GDM1 (cell line): Measurements from ENCODE around the gene IFITM5.
A peak's percentile ranks its signal among the peaks of the same experiment; 100 is the strongest.

Experiments used
- DNase-seq: peaks from one replicate; lab custom pipeline; 2025; lab: John Stamatoyannopoulos, UW

Gene IFITM5

DNA sequence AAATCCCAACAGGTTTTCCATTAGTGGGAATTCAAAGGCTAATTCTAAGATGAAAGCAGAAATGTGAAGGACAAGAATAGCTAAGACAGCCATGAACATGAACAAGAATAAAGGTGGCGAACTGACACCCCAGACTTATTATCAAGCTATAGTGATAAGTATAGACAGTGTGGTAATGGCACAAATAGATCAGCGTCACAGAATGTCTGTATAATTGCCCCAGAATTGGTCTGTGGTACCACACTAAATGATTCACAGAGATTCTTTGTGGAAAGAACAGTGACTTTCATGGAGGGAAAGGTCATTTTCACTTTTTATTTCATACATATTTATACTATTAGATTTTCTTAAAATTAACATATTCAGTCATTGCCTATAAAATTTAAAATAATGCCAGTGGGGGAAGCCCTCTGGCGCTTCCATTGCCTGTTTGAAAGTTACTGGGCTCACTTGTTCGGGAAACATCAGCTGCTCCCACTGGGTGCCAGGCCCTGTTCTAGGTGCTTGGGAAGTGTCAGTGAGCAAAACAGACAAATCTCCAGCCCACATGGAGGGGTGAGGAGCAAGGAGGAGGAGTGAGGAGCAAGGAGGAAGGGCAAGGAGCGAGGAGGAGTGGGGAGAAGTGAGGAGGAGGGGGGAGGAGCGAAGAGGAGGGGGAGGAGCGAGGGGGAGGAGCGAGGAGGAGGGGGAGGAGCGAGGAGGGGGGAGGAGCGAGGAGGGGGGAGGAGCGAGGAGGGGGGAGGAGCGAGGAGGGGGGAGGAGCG, 32.5 kb downstream of the IFITM5 start:
- peak; percentile 42 for DNase-seq

DNA sequence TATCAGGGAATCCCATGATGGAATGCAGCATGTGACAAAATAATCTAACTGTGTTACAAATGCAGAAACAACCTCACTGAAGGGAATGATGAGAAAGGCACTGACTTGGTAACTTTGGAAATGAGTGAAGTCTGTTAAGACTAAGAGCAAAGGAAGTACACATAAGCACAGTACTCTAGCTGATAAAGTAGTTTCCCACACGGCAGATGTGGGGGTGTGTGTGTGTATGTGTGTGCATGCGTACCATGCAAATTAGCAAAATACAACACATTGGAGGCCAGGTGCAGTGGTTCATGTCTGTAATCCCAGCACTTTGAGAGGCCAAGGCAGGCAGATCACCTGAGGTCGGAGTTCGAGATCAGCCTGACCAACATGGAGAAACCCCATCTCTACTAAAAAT, 37.7 kb downstream of the IFITM5 start:
- DNase-seq, result no peak

DNA sequence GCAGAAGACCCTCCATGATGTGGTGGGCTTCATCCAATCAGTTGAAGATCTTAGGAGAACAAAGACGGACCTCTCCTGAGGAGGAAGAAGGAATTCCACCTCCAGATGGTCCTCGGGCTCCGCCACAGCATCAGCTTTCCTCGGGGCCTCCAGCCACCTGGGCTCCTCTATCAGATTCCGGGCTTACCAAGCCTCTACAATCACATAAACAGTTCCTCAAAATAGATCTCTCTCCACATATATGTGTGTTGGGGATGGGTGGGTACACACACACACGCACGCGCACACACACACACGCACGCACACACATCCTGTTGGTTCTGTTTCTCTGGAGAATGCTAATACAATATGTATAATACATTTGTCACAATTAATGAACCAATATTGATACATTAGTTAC, 39.9 kb downstream of the IFITM5 start:
- no peak for DNase-seq

DNA sequence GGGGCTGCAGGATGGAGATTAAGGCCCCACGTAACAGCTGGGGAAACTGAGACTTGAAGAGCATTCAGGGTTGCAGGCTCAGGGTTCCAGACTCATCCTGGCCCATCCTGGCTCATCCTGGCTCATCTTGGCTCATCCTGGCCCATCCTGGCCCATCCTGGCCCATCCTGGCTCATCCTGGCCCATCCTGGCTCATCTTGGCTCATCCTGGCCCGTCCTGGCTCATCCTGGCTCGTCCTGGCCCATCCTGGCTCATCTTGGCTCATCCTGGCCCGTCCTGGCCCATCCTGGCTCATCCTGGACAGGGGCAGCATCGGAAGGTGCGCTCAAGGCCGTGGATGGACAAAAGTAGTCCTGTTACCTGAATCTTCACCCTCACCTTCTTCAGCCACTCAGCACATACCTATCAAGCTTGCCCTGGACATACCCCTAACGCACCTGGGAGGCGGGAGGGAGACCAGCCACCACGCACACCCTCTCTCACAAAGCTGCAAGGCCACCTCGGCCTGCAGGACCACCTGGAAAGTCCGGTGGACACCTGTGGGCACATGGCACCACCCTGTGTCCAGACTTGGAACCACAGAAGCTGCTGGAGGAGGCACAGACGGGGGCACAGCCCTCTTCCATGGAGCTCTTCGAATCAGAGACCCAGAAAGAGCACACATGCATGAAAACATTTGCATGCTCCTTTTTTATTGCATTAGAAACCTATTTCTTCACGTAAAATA, 41.4 kb downstream of the IFITM5 start:
- no peak for DNase-seq

DNA sequence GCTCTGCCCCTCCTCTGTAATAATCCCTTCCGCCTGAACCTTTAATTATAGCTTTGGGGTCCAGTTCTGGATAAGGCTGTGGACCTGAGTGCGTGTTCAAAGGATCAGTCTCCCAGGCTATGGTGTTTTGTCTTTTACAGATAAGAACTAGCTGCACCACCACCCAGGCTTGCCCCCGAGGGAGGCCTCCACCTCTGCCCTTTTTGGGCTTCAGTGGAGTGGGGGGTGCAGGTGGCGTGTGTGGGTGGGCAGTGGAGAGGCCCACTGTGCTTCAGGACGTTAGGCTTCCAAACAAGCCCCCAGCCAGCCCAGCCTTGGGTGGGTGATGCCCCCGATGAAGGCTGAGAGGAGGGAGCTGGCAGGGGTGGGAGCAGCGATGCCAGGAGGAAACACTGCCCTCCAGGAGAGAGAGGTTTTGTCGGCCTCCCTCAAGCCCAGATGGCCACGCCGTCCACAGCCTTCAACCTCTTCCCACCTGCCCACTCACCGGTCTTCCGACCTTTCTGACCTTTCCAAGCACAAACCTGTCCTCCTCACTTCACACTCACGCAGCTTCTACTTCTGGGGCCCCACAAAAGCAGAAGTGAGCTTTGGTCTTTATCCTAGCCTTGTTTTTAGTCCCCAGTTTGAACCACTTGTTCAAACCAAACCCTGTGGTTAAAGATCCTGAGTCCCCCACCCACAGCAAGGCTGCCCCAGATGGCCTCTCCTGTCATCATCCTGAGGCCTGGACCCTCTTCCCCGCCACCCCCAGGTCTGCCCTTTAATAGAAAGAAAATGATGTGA, 42.2 kb downstream of the IFITM5 start:
- DNase-seq, result peak; percentile 14

DNA sequence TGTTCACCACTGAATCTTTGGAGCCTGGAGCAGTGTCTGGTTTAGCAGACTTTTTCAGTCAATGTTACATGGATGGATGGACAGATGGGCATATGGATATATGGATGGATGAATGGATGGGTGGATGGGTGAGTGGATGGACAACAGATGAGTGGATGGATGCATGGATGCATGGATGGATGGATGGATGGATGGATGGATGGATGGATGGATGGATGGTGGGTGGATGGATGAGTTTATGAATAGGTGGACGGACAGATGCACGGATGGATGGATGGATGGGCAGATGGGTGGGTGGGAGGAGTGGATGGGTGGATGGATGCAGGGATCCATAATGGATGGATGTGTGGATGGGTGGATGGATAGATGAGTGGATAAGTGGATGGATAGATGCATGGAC, 43.5 kb downstream of the IFITM5 start:
- no peak for DNase-seq

DNA sequence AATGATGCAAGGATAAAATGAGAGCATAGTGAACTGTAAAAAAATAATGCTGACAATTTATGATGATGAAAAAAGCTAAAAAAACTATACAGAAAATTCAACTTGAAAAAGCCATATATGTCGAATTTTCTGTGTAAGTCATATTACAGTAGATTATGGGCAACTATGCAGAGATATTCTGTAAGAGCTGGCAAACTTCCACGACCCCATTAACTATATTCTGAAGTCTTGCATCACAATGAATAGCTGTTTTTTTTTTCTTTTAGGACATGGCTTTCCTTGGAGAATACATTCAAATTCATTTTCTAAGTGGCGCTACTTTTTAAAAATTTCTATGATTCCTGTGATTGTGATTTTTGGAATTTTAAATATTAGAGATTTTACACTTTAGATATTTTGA, 44.1 kb downstream of the IFITM5 start:
- no peak for DNase-seq

DNA sequence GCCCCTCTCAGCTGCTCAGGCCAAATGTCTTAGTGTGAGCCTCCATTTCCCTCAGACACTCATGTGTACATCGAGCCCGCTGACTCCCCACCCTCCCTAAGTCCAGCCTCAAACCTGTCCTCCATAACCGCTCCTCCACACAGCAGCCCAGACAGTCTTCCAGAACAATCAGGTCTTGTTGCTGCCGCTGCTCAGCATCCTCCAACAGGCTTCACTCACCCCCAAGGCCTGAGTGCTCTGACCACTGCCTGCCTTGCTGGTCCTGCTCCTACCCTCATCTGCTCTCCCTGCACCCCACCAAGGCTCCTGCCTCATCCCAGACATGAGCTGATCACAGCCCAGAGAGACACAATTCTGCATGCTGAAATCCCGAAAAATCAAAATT, 45.4 kb downstream of the IFITM5 start:
- no peak for DNase-seq

DNA sequence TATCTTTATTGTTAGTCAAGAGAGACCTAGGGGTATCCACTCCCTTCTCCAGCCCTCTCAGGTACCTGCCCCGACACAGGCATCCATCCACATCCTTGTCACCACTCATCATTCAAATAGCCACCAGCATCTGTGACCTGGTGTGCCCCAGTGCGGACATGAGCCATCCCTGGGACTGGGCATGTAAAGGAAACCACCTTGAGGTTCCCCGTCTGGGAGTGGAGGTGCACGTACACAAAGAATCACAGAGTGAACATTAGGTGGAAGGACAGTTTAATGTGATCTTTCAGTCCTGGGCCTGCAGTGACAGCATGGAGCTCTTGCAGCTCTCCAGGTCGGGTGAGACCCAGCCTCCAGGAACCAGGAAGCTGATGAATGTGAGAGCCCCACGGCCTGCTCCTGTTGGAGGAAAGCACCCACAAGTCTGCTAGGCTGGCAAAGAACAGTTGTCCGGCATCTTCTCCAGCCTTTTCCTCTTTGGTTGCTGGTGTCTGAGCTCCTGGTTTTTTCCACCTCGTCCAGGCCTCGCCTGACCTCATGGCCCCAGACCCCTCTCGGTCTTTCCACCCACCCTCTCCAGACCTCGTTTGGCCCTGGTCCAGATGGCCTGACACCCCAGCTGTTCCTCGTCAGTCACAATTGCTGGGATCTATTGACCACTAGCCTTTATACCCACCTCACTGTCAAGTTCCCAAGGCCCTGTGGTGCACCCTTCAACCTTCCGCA, 46.0 kb downstream of the IFITM5 start:
- DNase-seq, result no peak

DNA sequence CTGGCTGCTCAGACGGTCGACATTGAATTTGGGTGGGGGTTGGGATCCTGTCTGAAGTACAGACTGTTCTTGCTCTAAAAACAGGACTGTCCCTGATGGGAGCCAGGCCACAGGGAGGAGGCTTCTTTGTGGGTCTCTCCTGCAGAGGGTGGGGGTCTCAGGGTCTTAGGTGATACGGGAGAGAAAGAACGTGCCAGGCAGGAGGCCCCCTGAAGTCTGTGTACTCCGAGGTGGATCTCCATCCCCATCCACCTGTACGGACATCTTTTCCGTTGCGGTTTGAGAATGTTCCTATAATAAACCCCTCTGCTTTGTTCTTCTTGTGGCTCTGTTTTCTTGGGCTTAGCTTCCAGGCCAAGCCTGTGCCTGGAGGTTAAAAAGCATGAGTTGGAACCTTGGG, 46.7 kb downstream of the IFITM5 start:
- no peak for DNase-seq

DNA sequence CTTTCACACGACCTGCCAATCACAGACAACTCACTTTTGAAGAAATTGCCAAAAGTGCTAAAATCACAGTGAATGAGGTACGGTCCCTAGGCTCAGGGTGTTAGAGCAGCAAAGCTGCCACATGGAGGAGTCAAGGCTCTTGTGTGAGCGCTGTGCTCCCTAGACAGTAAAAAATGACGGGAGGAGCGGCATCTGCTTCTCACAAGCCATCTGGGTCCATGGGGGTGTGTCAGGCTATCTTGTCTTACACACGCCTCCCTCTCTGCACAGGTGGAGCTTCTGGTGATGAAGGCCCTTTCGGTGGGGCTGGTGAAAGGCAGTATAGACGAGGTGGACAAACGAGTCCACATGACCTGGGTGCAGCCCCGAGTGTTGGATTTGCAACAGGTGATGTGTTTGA, 47.8 kb downstream of the IFITM5 start:
- DNase-seq, result no peak

DNA sequence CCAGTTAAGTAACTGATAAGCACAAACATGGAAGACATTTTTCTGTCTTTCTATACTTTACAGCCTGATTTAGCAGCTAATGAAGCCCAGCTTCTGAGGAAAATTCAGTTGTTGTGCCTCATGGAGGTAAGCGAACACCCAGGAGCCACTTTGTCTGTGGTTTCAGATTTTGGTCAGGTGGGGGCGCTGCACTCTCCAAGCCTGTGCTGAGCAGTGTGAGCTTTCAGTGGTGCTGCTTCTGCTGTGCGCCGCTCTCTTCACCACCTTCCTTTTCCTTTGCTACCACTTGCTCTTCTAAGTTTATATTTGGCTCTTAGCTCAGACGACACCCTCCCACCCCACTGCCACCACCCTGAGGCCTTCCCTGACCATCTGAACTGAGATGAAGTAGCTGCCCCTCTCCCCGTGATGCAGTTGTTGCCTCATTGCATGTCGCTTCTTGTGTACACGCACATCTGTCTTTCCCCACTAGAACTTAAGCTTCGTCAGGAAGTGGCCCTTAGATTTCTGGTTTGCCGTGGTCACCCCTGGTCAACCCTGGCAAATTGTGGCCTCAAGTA, 48.5 kb downstream of the IFITM5 start:
- peak; percentile 48 for DNase-seq

DNA sequence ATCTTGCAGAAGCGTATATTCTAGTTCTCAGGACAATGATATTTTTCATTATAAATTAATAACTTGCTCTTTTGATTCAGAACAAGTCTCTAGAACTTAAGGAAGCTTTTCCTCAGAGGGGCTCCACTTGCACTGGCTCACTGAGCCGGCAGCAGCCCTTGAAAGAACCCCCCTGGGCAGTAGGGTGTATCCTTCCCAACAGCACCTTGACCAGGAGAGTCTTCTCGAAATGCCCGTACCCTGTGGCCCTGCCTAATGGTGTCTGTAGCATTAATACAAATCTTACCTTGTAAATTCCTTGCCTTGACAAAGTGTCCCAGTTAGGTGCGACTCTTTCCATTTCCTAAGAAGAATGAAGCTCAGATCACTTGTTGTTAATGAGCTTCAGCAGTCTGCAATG, 49.1 kb downstream of the IFITM5 start:
- DNase-seq, result no peak

DNA sequence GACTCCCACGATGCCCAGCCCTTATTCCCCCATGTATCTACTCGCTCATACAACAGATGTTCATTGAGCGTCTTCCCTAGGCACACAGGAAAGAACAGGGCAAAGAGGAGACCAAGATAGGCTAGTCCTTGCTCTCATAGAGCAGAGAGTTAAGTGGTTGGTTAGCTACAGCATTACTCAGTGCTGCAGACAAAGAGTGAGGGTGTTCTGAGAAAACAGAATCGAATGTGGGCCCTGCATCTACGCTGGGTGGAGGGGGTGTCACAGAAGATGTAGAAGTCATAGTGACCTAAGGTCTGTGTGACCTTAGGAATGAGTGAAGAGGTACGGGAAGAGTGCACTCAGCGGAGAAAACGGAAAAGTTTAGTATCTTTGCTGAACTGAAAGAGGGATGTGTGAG, 50.3 kb downstream of the IFITM5 start:
- no peak for DNase-seq
